Lower leg skin (tissue), 3 donors: ENCODE measurements around the gene UGT1A5.

Experiments used
- CTCF ChIP-seq, 3 donors: fragments of 450-650 bp; IDR thresholded peaks; one replicate each; pipeline ENCODE4 v1.5.1; 2016; ENCODE audit warnings: antibody characterized with exemption in 3 of 3, mild to moderate bottlenecking in 3 of 3, moderate library complexity in 2 of 3
- POLR2A ChIP-seq, 2 donors: fragments of 450-650 bp; IDR thresholded peaks; one replicate each; pipeline ENCODE4 v1.6.1; 2016 to 2017; ENCODE audit warnings: antibody characterized with exemption in 2 of 2, mild to moderate bottlenecking in 1 of 2, moderate library complexity in 1 of 2

GRCh38 chr2:233795735-233796171 is 83.0 kb downstream of the UGT1A5 start:
- TF ChIP-seq CTCF (IDR thresholded peaks at IDR 0.05): no peak
- no peak for TF ChIP-seq POLR2A (IDR thresholded peaks at IDR 0.05)
